ENCODE results near the gene FRMPD4.

The FRMPD4 gene

DNA sequence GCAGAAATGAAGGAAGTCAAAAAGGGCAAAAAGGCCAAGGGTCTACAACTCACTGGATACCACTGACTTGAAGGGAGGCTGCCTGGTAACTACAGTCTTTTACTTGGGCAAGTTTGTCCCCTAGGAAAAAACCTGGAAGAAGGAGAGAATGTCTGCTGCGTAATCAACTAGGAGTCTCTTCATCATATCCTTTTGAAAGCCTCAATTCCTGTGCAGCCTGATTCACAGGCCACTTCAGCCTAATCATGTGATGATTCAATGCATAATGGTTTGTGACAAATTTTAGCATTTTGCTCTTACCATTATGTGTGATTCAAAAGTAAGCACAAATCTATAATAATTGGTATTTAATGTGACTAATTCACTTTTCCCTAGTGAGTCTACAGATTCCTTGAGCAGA lies 273.6 kb downstream of the FRMPD4 start:
- Histone ChIP-seq H4K20me1 (ENCODE audit: insufficient read depth, low read length, poor library complexity, severe bottlenecking) (no peaks in the 10 kb centered on the region), H3K27me3 (ENCODE audit: insufficient read depth, low read length, poor library complexity, severe bottlenecking) (no peaks in the 10 kb centered on the region), H3K79me2 (ENCODE audit: insufficient read depth, low read length) (no peaks in the 10 kb centered on the region), H3K4me1 (ENCODE audit: insufficient read depth, low read length, poor library complexity, severe bottlenecking) (no peaks in the 10 kb centered on the region), H2AFZ (ENCODE audit: low read length) (no peak overlapping the region), H3K9me3 (ENCODE audit: insufficient read depth, low read depth, low read length) (no peaks in the 10 kb centered on the region), H3K36me3 (ENCODE audit: insufficient read depth, low read length) (no peaks in the 10 kb centered on the region), H3K4me2 (ENCODE audit: low read depth, low read length, poor library complexity, severe bottlenecking) (no peak overlapping the region), H3F3A (ENCODE audit: low read depth) (no peaks in the 10 kb centered on the region), H3K4me3 (ENCODE audit: low read length, poor library complexity, severe bottlenecking) (no peak overlapping the region), H3K9ac (ENCODE audit: low read depth, low read length, poor library complexity, severe bottlenecking) (no peak overlapping the region), H3K9me2 (replicated peaks; ENCODE audit: low read depth, low read length) (no peaks in the 10 kb centered on the region)
- TF ChIP-seq EZH2phosphoT487 (IDR thresholded peaks at IDR 0.05; ENCODE audit: borderline replicate concordance), result no peak
- TF ChIP-seq, protein P1, sequence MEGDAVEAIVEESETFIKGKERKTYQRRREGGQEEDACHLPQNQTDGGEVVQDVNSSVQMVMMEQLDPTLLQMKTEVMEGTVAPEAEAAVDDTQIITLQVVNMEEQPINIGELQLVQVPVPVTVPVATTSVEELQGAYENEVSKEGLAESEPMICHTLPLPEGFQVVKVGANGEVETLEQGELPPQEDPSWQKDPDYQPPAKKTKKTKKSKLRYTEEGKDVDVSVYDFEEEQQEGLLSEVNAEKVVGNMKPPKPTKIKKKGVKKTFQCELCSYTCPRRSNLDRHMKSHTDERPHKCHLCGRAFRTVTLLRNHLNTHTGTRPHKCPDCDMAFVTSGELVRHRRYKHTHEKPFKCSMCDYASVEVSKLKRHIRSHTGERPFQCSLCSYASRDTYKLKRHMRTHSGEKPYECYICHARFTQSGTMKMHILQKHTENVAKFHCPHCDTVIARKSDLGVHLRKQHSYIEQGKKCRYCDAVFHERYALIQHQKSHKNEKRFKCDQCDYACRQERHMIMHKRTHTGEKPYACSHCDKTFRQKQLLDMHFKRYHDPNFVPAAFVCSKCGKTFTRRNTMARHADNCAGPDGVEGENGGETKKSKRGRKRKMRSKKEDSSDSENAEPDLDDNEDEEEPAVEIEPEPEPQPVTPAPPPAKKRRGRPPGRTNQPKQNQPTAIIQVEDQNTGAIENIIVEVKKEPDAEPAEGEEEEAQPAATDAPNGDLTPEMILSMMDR (conservative IDR thresholded peaks at IDR 0.05; ENCODE audit: low read length), result no peak

- H3K9me3 ChIP-seq (ENCODE audit: insufficient read depth, low read depth, low read length), result no peaks in the 10 kb centered on the region
- H4K20me1 ChIP-seq (ENCODE audit: insufficient read depth, low read length, poor library complexity, severe bottlenecking), result no peaks in the 10 kb centered on the region
- no peak overlapping the region for H3K4me2 ChIP-seq (ENCODE audit: low read depth, low read length, poor library complexity, severe bottlenecking)
- no peaks in the 10 kb centered on the region for H3K79me2 ChIP-seq (ENCODE audit: insufficient read depth, low read length)
- no peaks in the 10 kb centered on the region for H3K36me3 ChIP-seq (ENCODE audit: insufficient read depth, low read length)
- H3K4me1 ChIP-seq (ENCODE audit: insufficient read depth, low read length, poor library complexity, severe bottlenecking), result no peaks in the 10 kb centered on the region
- H3K4me3 ChIP-seq (ENCODE audit: low read length, poor library complexity, severe bottlenecking), result no peak overlapping the region
- H3K9me2 ChIP-seq (replicated peaks; ENCODE audit: low read depth, low read length), result no peaks in the 10 kb centered on the region
- no peaks in the 10 kb centered on the region for H3K27me3 ChIP-seq (ENCODE audit: insufficient read depth, low read length, poor library complexity, severe bottlenecking)
- H3K9ac ChIP-seq (ENCODE audit: low read depth, low read length, poor library complexity, severe bottlenecking), result no peak overlapping the region
- H2AFZ ChIP-seq (ENCODE audit: low read length), result no peak overlapping the region
- H3F3A ChIP-seq (ENCODE audit: low read depth), result no peaks in the 10 kb centered on the region
- no peak for TF ChIP-seq EZH2phosphoT487 (IDR thresholded peaks at IDR 0.05; ENCODE audit: borderline replicate concordance)
- TF ChIP-seq, protein P1 (conservative IDR thresholded peaks at IDR 0.05; ENCODE audit: low read length), result no peak
Measured at GRCh38 chrX:12412561-12412960, 274.3 kb downstream of the FRMPD4 start.

GRCh38 chrX:12419591-12419990 lies 281.3 kb downstream of the FRMPD4 start:
- Histone ChIP-seq H3K9me3 (ENCODE audit: insufficient read depth, low read depth, low read length) (no peaks in the 10 kb centered on the region), H2AFZ (ENCODE audit: low read length) (no peak overlapping the region), H3K79me2 (ENCODE audit: insufficient read depth, low read length) (no peaks in the 10 kb centered on the region), H3K9me2 (replicated peaks; ENCODE audit: low read depth, low read length) (no peaks in the 10 kb centered on the region), H3K36me3 (ENCODE audit: insufficient read depth, low read length) (no peaks in the 10 kb centered on the region), H3K4me3 (ENCODE audit: low read length, poor library complexity, severe bottlenecking) (no peak overlapping the region), H3K4me1 (ENCODE audit: insufficient read depth, low read length, poor library complexity, severe bottlenecking) (no peaks in the 10 kb centered on the region), H3K9ac (ENCODE audit: low read depth, low read length, poor library complexity, severe bottlenecking) (no peak overlapping the region), H3F3A (ENCODE audit: low read depth) (no peaks in the 10 kb centered on the region), H4K20me1 (ENCODE audit: insufficient read depth, low read length, poor library complexity, severe bottlenecking) (no peaks in the 10 kb centered on the region), H3K27me3 (ENCODE audit: insufficient read depth, low read length, poor library complexity, severe bottlenecking) (no peaks in the 10 kb centered on the region), H3K4me2 (ENCODE audit: low read depth, low read length, poor library complexity, severe bottlenecking) (no peak overlapping the region)
- no peak for TF ChIP-seq EZH2phosphoT487 (IDR thresholded peaks at IDR 0.05; ENCODE audit: borderline replicate concordance)
- TF ChIP-seq, protein P1 (conservative IDR thresholded peaks at IDR 0.05; ENCODE audit: low read length), result no peak
